K562 (cell line): ENCODE results near the gene ZNF487. TPM values are rescaled to one million over a fixed set of nuclear protein-coding genes. Genes with fewer than 3 reads are reported as not detected.
A peak's percentile ranks its signal among the peaks of the same experiment; 100 is the strongest.

Source experiments
- BRF2 ChIP-seq: IDR thresholded peaks from 3 replicates; pipeline ENCODE4 v1.6.1; 2011; ENCODE audit warnings: borderline replicate concordance, mild to moderate bottlenecking; ENCODE audit not compliant: insufficient read length, insufficient read depth
- CLOCK ChIP-seq: fragments of 250-450 bp; sonication (Bioruptor Pico); IDR thresholded peaks from 2 replicates; pipeline ENCODE4 v1.4.0; 2020; ENCODE audit warnings: mild to moderate bottlenecking, moderate library complexity, borderline replicate concordance
- FOSL1 ChIP-seq: fragments of 200-800 bp; sonication (Bioruptor generic); conservative IDR thresholded peaks from 2 replicates; pipeline ENCODE4 v1.6.1; 2016; ENCODE audit warnings: missing genetic modification characterization, missing compliant biosample characterization
- FOXJ3 ChIP-seq: sonication (generic); formaldehyde crosslinking; IDR thresholded peaks from 2 replicates; pipeline ENCODE4 v1.4.0; 2020; ENCODE audit warnings: mild to moderate bottlenecking, missing genetic modification reagents
- GMEB1 ChIP-seq: fragments of 250-450 bp; sonication (Bioruptor Pico); IDR thresholded peaks from 2 replicates; pipeline ENCODE4 v1.4.0; 2020; ENCODE audit warnings: mild to moderate bottlenecking
- HIVEP1 ChIP-seq: fragments of 250-450 bp; sonication (Bioruptor Pico); IDR thresholded peaks from 2 replicates; pipeline ENCODE4 v1.4.0; 2020; ENCODE audit warnings: mild to moderate bottlenecking
- HMG20B ChIP-seq: fragments of 250-450 bp; sonication (Bioruptor Pico); IDR thresholded peaks from 2 replicates; pipeline ENCODE4 v1.5.0; 2021; ENCODE audit warnings: mild to moderate bottlenecking
- MCM7 ChIP-seq, 2 experiments: fragments of 450-650 bp; IDR thresholded peaks; 2 replicates each; pipeline ENCODE4 v1.6.1; 2016 to 2018
- SREBF1 ChIP-seq: fragments of 150-350 bp; IDR thresholded peaks from 2 replicates; pipeline ENCODE4 v1.6.1; 2014; ENCODE audit warnings: antibody characterized with exemption, low read depth, low read length, borderline replicate concordance
- TCFL5 ChIP-seq: fragments of 250-450 bp; sonication (Bioruptor Pico); conservative IDR thresholded peaks from 2 replicates; pipeline ENCODE4 v1.6.1; 2021; ENCODE audit warnings: mild to moderate bottlenecking, moderate library complexity, matching md5 sums
- ZBTB43 ChIP-seq: sonication (generic); formaldehyde crosslinking; IDR thresholded peaks from 2 replicates; pipeline ENCODE4 v1.8.0; 2023; ENCODE audit warnings: mild to moderate bottlenecking, missing genetic modification reagents
- ZNF197 ChIP-seq: fragments of 200-800 bp; sonication (Bioruptor generic); IDR thresholded peaks from 2 replicates; pipeline ENCODE4 v1.6.1; 2016; ENCODE audit warnings: low read depth, missing genetic modification characterization, missing compliant biosample characterization
- ZNF551 ChIP-seq: fragments of 250-450 bp; sonication (Bioruptor Pico); IDR thresholded peaks from 2 replicates; pipeline ENCODE4 v1.5.0; 2021; ENCODE audit warnings: mild to moderate bottlenecking, moderate library complexity
- ZNF589 ChIP-seq: fragments of 200-800 bp; sonication (Bioruptor generic); IDR thresholded peaks from 2 replicates; pipeline ENCODE4 v1.6.1; 2016; ENCODE audit warnings: low read depth, missing genetic modification characterization, missing compliant biosample characterization
- ZNF717 ChIP-seq: fragments of 250-450 bp; sonication (Bioruptor Pico); IDR thresholded peaks from 2 replicates; pipeline ENCODE4 v1.5.0; 2021
- ZNF77 ChIP-seq: fragments of 250-450 bp; sonication (Bioruptor Pico); IDR thresholded peaks from 2 replicates; pipeline ENCODE4 v1.5.0; 2020
- polyA plus RNA-seq, 8 experiments: library from polyadenylated mRNA; depleted of rRNA in 4 of 8; stranded (reverse) in 5 of 8; unstranded in 3 of 8; fragments of >200 nt; fragmentation: Nextera tagmentation in 2 of 8; fragmentation: Illumina TruSeq in 1 of 8; extraction: Ambion mirVana in 2 of 8; extraction: Trizol in 1 of 8; gene quantifications; 2 replicates each; pipeline versions ENCODE4 v1.2.1 to v1.2.3, GENCODE V29; 2011 to 2014; ENCODE audit warnings: inconsistent platforms in 1 of 8, missing spikeins in 1 of 8
- total RNA-seq, 7 experiments: library from RNA; depleted of rRNA in 6 of 7; stranded (reverse); fragments of >200 nt in 6 of 7; fragmentation: Illumina TruSeq in 2 of 7; extraction: Trizol in 2 of 7; gene quantifications; 2 replicates each; pipeline versions ENCODE4 v1.2.1 to v1.2.3, GENCODE V29; 2011 to 2021; ENCODE audit warnings: low replicate concordance in 1 of 7

ZNF487 gene
- total and polyA plus RNA-seq, 9 of the 15 experiments (the other 6 are each of a cell fraction or from before 2014, with no cell fraction given), result 1.9 to 6.5 (median 4.2) TPM

- TF ChIP-seq GMEB1 (CRISPR knock-in tag), result peak; percentile 68
- no peak; the same call in 1 of the 2 replicates for TF ChIP-seq FOXJ3 (CRISPR knock-in tag)
- peak; percentile 94 for TF ChIP-seq HIVEP1 (CRISPR knock-in tag)
- 0 out of 2 replicates have a peak, but pooled peaks have one; percentile 54 for TF ChIP-seq TCFL5
- TF ChIP-seq ZNF717, result 0 out of 2 replicates have a peak, but pooled peaks have one; percentile 43
- no peak for TF ChIP-seq HMG20B (CRISPR knock-in tag)
- peak; percentile 79; the same call in 1 of the 2 replicates for TF ChIP-seq CLOCK (CRISPR knock-in tag)
- TF ChIP-seq ZNF77 (CRISPR knock-in tag), result no peak
- TF ChIP-seq ZNF589, result peak; percentile 95
- no peak for TF ChIP-seq ZNF551
- TF ChIP-seq ZNF197 (CRISPR knock-in tag), result peak; percentile 96
- TF ChIP-seq SREBF1, result no peak
- TF ChIP-seq BRF2, result no peak
- TF ChIP-seq ZBTB43 (CRISPR knock-in tag), result 0 out of 2 replicates have a peak, but pooled peaks have one; percentile 48
- TF ChIP-seq FOSL1 (tag), result peak; percentile 86
- no peak for TF ChIP-seq MCM7 (IDR thresholded peaks at IDR 0.05)
Measured at GRCh38 chr10:43417950-43418768, 18.8 kb upstream of the ZNF487 start (continued).
